Stimulated activated CD4-positive, alpha-beta T cell treated with anti-CD3 and anti-CD28 coated beads, Interleukin-4, amount 100 ng/mL, for 4 hours (primary cell): Measurements from ENCODE around the gene ENKD1.

ENCODE experiments used
- DNase-seq, 2 experiments: peaks; one replicate each; pipeline ENCODE4 v3.0.0-alpha.2; 2020

The ENKD1 gene

GRCh38 chr16:67661886-67662652 is 4.5 kb downstream of the ENKD1 start:
- no peak for DNase-seq

DNA sequence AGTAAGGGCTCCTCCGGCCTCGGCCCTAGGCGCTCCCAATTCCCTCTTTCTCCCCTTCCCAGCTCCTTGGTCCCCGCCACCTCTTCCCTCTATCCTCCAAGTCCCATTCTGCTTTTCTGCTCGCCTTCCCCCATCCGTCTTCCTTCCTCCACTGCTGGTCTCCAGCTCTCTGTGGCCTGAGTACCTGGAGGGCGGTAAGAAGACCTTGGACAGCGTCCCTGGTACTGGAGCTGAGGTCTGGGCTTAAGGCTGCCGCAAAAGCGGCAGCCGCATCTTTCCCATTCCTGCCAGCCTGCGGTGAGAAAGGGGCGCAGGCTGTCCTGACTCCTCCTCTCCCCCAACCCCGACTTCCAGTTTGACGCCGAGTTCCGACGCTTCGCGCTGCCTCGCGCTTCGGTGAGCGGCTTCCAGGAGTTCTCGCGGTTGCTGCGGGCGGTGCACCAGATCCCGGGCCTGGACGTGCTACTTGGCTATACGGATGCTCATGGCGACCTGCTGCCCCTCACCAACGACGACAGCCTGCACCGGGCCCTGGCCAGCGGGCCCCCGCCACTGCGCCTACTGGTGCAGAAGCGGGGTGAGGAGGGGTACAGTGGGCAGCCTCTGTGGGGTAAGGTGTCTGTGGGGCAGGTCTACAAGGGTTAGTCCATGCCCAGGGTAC is 5.3 kb downstream of the ENKD1 start:
- no peak for DNase-seq

GRCh38 chr16:67660564-67661028 is 6.0 kb downstream of the ENKD1 start, which contains the start of gene PARD6A:
TSS of gene PARD6A (plus strand) at chr16:67660960. CDS start at chr16:67661039, 79 bp downstream.
- peak; percentile 91 to 95 for DNase-seq

GRCh38 chr16:67659675-67660563 is 6.6 kb downstream of the ENKD1 start, which contains the start of gene ACD:
TSS of gene ACD (minus strand) at chr16:67660260. CDS start at chr16:67660220, 40 bp downstream.
- DNase-seq: peak; percentile 90 to 97

- no peak for DNase-seq
These were observed 7.5 kb downstream of the ENKD1 start for GRCh38 chr16:67658849-67659674.

DNA sequence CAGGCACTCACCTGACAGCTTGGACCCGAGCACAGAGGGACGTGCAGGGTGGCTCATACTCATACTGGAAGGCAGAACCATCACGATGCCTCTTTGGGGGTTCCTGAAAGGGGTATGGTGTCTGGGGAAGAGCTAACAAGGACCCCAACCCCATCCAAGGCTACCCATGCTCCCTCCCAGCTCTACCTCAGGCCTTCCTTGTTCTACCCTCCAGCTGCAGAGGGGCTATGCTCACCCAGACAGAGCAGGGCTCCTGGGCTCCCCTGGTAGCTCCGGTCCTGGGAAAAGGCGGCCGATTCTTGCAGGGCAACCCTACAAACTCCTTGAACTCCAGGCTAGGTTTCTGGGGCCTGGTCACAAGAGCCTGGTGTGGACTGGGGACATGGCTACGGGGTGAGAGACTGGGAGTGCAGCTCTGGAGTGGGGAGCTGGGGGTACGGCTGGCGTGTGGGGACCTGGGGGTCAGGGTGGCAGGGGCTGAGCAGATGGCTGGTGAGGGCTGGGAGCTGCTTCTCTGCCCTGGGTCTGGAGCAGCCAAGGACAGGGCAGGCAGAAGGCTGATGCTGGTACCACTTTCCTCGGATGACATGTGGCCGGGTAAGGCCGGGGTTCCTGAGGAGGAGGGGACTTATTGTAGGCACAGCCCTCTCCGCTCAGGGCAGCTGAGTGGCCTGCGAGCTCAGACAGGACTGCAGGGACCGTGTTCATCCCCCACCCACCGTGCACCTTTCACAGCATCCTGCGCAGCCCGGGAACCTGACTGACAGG is 8.6 kb downstream of the ENKD1 start:
- DNase-seq: no peak

- DNase-seq: no peak
These were observed 9.4 kb downstream of the ENKD1 start for GRCh38 chr16:67657017-67657608.

GRCh38 chr16:67656344-67657016 is 10.1 kb downstream of the ENKD1 start:
- no peak for DNase-seq

DNA sequence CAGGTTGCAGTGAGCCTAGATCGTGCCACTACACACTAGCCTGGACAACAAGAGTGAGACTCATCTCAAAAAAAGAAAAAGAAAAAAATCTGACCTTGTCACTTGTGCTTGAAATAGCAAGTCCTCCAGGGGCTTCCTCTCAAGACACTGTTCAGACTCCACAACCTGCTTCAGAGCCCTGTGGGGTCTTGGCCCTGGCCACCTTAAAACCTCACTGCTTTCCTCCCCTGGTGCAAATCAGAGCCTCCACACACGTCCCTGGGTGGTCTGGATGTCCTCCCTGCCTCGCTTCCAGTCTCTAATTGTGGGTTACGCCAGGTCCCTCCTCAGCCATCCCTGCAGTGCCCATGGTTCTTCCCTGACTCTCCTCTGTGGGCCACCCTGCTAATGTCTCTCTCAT is 11.2 kb downstream of the ENKD1 start:
- no peak for DNase-seq

DNA sequence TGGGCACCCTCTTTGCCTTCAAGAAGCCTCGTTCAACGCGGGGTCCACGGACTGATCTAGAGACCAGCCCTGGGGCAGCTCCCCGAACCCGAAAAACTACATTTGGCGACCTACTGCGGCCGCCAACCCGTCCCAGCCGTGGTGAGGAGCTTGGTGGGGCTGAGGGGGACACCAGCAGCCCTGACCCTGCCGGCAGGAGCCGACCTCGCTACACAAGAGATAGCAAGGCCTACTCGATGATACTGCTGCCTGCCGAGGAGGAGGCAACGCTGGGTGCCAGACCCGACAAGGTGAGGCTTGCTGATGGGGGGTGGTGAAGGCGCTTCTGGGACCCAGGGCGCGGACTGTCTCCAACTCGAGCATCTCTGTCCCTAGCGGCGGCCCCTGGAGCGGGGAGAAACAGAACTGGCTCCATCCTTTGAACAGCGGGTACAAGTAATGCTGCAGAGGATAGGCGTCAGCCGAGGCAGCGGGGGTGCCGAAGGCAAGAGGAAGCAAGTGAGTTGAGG is 12.1 kb downstream of the ENKD1 start:
- DNase-seq: no peak

GRCh38 chr16:67653789-67654402 is 12.7 kb downstream of the ENKD1 start:
- no peak for DNase-seq

DNA sequence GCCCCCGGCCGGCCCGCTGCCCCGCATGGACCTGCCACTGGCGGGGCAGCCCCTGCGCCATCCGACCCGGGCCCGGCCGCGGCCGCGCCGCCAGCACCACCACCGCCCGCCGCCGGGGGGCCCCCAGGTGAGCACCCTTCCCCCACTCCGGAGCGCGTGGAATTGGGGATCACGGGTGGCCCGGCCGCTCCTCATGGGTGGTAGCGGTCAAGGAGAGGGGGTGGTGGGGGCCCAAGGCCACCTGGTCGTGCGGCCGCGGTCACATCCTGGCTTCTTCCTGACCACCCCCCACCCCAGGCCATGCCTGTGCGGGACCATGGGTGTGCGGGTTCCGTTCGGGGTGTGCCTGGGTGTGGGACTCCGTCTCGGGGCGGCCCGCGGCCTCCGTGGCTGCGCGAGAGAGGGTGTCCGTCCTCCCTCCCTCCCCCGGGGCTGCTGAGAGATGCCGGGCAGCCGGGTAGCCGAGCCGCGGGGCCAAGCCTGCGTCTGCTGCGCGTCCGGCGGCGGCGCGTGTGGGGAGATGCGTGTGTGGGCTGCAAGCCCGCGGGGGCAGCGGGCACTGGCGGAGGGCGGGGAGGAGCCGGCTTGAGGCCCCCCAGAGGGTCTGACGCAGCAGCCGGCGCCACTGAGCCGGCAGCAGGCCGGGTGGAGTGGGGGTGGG is 13.3 kb downstream of the ENKD1 start:
- DNase-seq: no peak

GRCh38 chr16:67652578-67653127 is 13.9 kb downstream of the ENKD1 start:
- no peak for DNase-seq

DNA sequence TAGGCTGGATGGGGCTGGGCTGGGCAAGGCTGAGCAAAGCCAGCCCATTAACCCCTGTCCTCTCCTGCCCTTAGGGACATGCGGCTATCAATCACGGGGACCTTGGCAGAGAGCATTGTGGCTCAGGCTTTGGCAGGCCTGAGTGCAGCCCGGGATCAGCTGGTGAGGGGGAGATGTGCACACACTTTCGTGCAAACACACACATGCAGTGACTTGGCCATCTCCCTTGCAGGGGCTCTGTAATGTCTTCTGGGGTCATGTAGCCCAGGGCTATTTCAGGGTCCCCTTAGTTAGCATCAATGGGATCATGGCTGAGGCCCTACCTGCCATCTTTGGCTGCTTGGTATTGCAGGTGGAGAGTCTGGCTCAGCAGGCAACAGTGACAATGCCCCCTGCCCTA is 14.7 kb downstream of the ENKD1 start:
- no peak for DNase-seq

DNA sequence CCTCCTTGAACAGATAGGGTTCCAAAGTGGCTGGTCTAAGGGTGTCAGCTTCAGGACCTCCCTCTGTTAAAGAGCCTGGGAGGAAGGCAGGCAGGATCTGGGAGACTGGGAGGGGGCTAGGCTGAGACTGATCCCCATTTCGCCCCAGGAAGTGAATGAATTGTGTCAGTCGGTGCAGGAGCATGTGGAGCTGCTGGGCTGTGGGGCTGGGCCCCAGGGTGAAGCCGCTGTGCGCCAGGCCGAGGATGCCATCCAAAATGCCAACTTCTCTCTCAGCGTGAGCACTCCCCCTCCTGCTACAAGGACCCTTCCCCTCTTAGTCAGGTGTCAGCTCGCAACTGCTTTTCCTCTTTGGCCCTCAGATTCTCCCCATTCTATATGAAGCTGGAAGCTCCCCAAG is 15.5 kb downstream of the ENKD1 start:
- no peak for DNase-seq

DNA sequence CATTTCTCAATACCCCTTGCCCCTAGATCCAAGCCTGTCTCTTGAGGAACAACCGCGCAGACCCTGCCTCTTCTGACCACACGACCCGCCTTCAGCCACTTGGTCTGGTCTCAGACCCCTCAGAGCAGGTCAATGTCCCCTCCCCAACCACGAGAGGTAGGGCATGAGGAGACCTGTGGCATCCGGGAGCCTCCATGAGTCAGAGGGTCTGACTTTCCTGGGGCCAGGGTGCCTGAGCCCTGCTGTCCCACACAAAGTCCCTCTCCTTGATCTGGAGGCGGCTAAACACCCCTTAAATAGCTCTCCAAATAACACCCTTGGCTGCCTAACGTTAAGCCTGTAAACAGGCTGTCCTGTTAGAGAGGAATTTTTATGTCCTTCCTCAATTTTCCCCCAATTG is 16.5 kb downstream of the ENKD1 start:
- DNase-seq: no peak

DNA sequence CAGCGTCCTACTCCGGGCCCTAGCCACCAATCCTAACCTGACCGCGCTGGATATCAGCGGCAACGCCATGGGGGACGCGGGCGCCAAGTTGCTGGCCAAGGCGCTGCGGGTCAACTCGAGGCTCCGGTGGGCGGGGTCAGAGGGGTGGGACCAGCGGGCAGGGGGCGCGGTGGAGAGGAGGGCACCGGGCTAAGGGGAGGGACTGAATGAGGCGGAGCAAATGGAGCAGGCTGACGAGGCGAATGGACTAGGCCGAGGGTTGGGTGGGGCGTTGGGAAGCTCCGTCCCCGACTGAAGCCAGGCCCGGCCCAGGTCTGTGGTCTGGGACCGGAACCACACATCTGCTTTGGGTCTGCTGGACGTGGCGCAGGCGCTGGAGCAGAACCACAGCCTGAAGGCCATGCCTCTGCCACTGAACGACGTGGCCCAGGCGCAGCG is 17.0 kb downstream of the ENKD1 start:
- no peak for DNase-seq

GRCh38 chr16:67648764-67649407 is 17.7 kb downstream of the ENKD1 start:
- no peak for DNase-seq
